H1 (cell line): ENCODE results near the gene PYY. TPM values are rescaled to one million over a fixed set of nuclear protein-coding genes. Genes with fewer than 3 reads are reported as not detected.

ENCODE experiments used
- CTCF ChIA-PET: fragments of 300-600 bp; sonication (Branson Sonifier 250); formaldehyde crosslinking; loops from one replicate; lab custom pipeline; 2021; ENCODE audit not compliant: partially characterized antibody; lab: Charles Lee
- POLR2A ChIA-PET: fragments of 300-600 bp; sonication (Branson Sonifier 250); formaldehyde crosslinking; loops from one replicate; lab custom pipeline; 2021; ENCODE audit warnings: inconsistent platforms; ENCODE audit not compliant: partially characterized antibody; lab: Charles Lee
- DNase-seq, 2 experiments: peaks; one replicate each; pipeline versions ENCODE4 v3.0.0 to v3.0.0-alpha.2; 2010 to 2022; ENCODE audit warnings: low spot score in 2 of 2, low read depth in 1 of 2, mixed read lengths in 1 of 2
- FAIRE-seq: peaks from 2 replicates; lab custom pipeline; 2011; peaks lifted over from hg19 to GRCh38; lab: Jason Lieb, UNC
- H2AFZ ChIP-seq: 2 replicates; pipeline ENCODE4 v1.8.1; 2012; ENCODE audit warnings: low read length, inconsistent platforms
- H2AK5ac ChIP-seq: 2 replicates; pipeline ENCODE4 v1.6.1; 2013; ENCODE audit warnings: low read depth, low read length
- H2BK120ac ChIP-seq: replicated peaks from 2 replicates; pipeline ENCODE3; 2013; ENCODE audit warnings: low read depth, low read length, inconsistent platforms
- H2BK12ac ChIP-seq: 2 replicates; pipeline ENCODE4 v1.6.1; 2013; ENCODE audit warnings: low read depth, low read length
- H2BK15ac ChIP-seq: 2 replicates; pipeline ENCODE4 v1.6.1; 2013; ENCODE audit warnings: low read length
- H2BK20ac ChIP-seq: 2 replicates; pipeline ENCODE4 v1.6.1; 2013; ENCODE audit warnings: low read length
- H2BK5ac ChIP-seq: 2 replicates; pipeline ENCODE4 v1.6.1; 2013; ENCODE audit warnings: low read depth, low read length
- H3K14ac ChIP-seq: 2 replicates; pipeline ENCODE4 v1.6.1; 2013; ENCODE audit warnings: inconsistent platforms; ENCODE audit not compliant: insufficient read length
- H3K18ac ChIP-seq: 2 replicates; pipeline ENCODE4 v1.6.1; 2013; ENCODE audit warnings: low read length; ENCODE audit errors: extremely low read depth
- H3K23ac ChIP-seq: 2 replicates; pipeline ENCODE4 v1.6.1; 2013; ENCODE audit warnings: inconsistent platforms; ENCODE audit not compliant: insufficient read length
- H3K23me2 ChIP-seq: 2 replicates; pipeline ENCODE4 v1.6.1; 2013; ENCODE audit warnings: low read depth, low read length
- H3K27ac ChIP-seq: 2 replicates; pipeline ENCODE4 v1.6.1; 2011; ENCODE audit warnings: low read depth, low read length, inconsistent platforms
- H3K27me3 ChIP-seq, 4 experiments: replicated peaks in 1 of 4; 1 replicate in 1 of 4; 2 replicates in 3 of 4; pipeline versions ENCODE4 v1.6.1 to v1.8.1; 2011 to 2013; ENCODE audit warnings: low read length in 3 of 4, mild to moderate bottlenecking in 3 of 4, inconsistent platforms in 2 of 4, mixed read lengths in 2 of 4, moderate library complexity in 1 of 4; ENCODE audit not compliant: control insufficient read depth in 3 of 4, insufficient read depth in 3 of 4; ENCODE audit errors: extremely low read depth in 1 of 4
- H3K36me3 ChIP-seq, 4 experiments: 2 replicates each; pipeline versions ENCODE4 v1.6.1 to v1.8.1; 2011 to 2013; ENCODE audit warnings: mild to moderate bottlenecking in 4 of 4, low read length in 3 of 4, moderate library complexity in 2 of 4, control low read depth in 1 of 4, inconsistent platforms in 1 of 4; ENCODE audit not compliant: insufficient read depth in 4 of 4, control insufficient read depth in 2 of 4
- H3K4ac ChIP-seq: replicated peaks from 2 replicates; pipeline ENCODE3; 2013; ENCODE audit warnings: low read length, low read depth, mixed read lengths, inconsistent platforms; ENCODE audit not compliant: insufficient read length
- H3K4me1 ChIP-seq, 4 experiments: replicated peaks in 1 of 4; 1 replicate in 1 of 4; 2 replicates in 3 of 4; pipeline versions ENCODE4 v1.6.1 to v1.8.1; 2011 to 2013; ENCODE audit warnings: low read length in 3 of 4, inconsistent platforms in 2 of 4, mixed read lengths in 1 of 4; ENCODE audit not compliant: insufficient read depth in 4 of 4, control insufficient read depth in 3 of 4
- H3K4me2 ChIP-seq, 2 experiments: 2 replicates each; pipeline versions ENCODE4 v1.6.1 to v1.8.1; 2011 to 2013; ENCODE audit warnings: low read depth in 2 of 2, low read length in 2 of 2, control low read depth in 1 of 2, inconsistent platforms in 1 of 2, mild to moderate bottlenecking in 1 of 2; ENCODE audit not compliant: insufficient read depth in 1 of 2
- H3K4me3 ChIP-seq, 4 experiments: fragments of 200-600, 300-600 bp in 1 of 4; sonication (generic), shearing (Covaris generic), sonication (Bioruptor Twin) in 1 of 4; 2 replicates each; pipeline versions ENCODE4 v1.5.1 to v1.8.1; 2011 to 2016; ENCODE audit warnings: low read length in 4 of 4, low read depth in 3 of 4, control low read depth in 2 of 4, inconsistent platforms in 2 of 4, mild to moderate bottlenecking in 2 of 4, mixed read lengths in 1 of 4, moderate library complexity in 1 of 4; ENCODE audit not compliant: insufficient read depth in 2 of 4; ENCODE audit errors: extremely low read depth in 1 of 4
- H3K56ac ChIP-seq: replicated peaks from 2 replicates; pipeline ENCODE3; 2013; ENCODE audit warnings: low read depth, mild to moderate bottlenecking, mixed read lengths, low read length, inconsistent platforms; ENCODE audit not compliant: insufficient read length
- H3K79me1 ChIP-seq: 2 replicates; pipeline ENCODE4 v1.6.1; 2013; ENCODE audit warnings: low read depth, low read length, control low read depth
- H3K79me2 ChIP-seq, 2 experiments: 2 replicates each; pipeline versions ENCODE4 v1.6.1 to v1.8.1; 2012 to 2013; ENCODE audit warnings: low read length in 2 of 2, mild to moderate bottlenecking in 2 of 2, inconsistent platforms in 1 of 2; ENCODE audit not compliant: insufficient read depth in 2 of 2, control insufficient read depth in 1 of 2
- H3K9ac ChIP-seq, 4 experiments: replicated peaks in 1 of 4; 1 replicate in 1 of 4; 2 replicates in 3 of 4; pipeline versions ENCODE4 v1.6.1 to v1.8.1; 2011 to 2013; ENCODE audit warnings: low read depth in 3 of 4, low read length in 3 of 4, control low read depth in 2 of 4, mild to moderate bottlenecking in 2 of 4, moderate library complexity in 2 of 4, inconsistent platforms in 1 of 4; ENCODE audit errors: extremely low read depth in 1 of 4
- H3K9me3 ChIP-seq, 2 experiments: 2 replicates each; pipeline versions ENCODE4 v1.6.1 to v1.8.1; 2012 to 2013; ENCODE audit warnings: mild to moderate bottlenecking in 2 of 2, moderate library complexity in 2 of 2, control low read depth in 1 of 2, inconsistent platforms in 1 of 2, low read depth in 1 of 2, low read length in 1 of 2, mixed read lengths in 1 of 2; ENCODE audit not compliant: insufficient read depth in 2 of 2
- H4K20me1 ChIP-seq, 2 experiments: replicated peaks in 1 of 2; 2 replicates each; pipeline versions ENCODE3 to v1.8.1; 2011 to 2013; ENCODE audit warnings: inconsistent platforms in 2 of 2, low read length in 2 of 2, mild to moderate bottlenecking in 1 of 2; ENCODE audit not compliant: insufficient read depth in 2 of 2, control insufficient read depth in 1 of 2
- H4K5ac ChIP-seq: 2 replicates; pipeline ENCODE4 v1.6.1; 2013; ENCODE audit warnings: low read length, low read depth, mixed read lengths, inconsistent platforms; ENCODE audit not compliant: insufficient read length
- H4K8ac ChIP-seq: 2 replicates; pipeline ENCODE4 v1.8.0; 2013; ENCODE audit warnings: mild to moderate bottlenecking, moderate library complexity, low read length, inconsistent platforms; ENCODE audit not compliant: insufficient read depth; ENCODE audit errors: extremely low read depth
- H4K91ac ChIP-seq: replicated peaks from 2 replicates; pipeline ENCODE3; 2013; ENCODE audit warnings: low read length, mixed read lengths, inconsistent platforms; ENCODE audit not compliant: insufficient read length
- WGBS, 2 experiments: shearing (Covaris generic) in 1 of 2; methylation state at CpG; one replicate each; pipeline versions ENCODE4 v1.1.6 to v1.1.7; 2013 to 2015; ENCODE audit warnings: low lambda C conversion rate in 2 of 2, mixed read lengths in 2 of 2, inconsistent platforms in 1 of 2, low coverage in 1 of 2, missing lambda C conversion rate in 1 of 2; ENCODE audit not compliant: insufficient replicate concordance in 2 of 2, insufficient coverage in 1 of 2, insufficient read length in 1 of 2; ENCODE audit errors: extremely low coverage in 1 of 2, missing lambda C conversion rate in 1 of 2; 5-methylcytosine and 5-hydroxymethylcytosine counted together
- polyA plus RNA-seq, 7 experiments: library from polyadenylated mRNA; depleted of rRNA in 3 of 7; stranded (reverse) in 5 of 7; unstranded in 2 of 7; fragments of >200 nt in 5 of 7; fragments of 200-250 nt in 2 of 7; gene quantifications; 1 replicate in 5 of 7; 2 replicates in 1 of 7; 4 replicates in 1 of 7; pipeline versions ENCODE4 v1.2.1 to v1.2.3, GENCODE V29; 2011 to 2013; ENCODE audit warnings: missing spikeins in 2 of 7, mixed read lengths in 2 of 7
- total RNA-seq: library from RNA; stranded (reverse); fragmentation: NEBNext Ultra II Directional; extraction: Animal tissue kit (Norgen Biotek cat#: 25700); gene quantifications from 2 replicates; pipeline ENCODE4 v1.2.1, GENCODE V29; 2021

The PYY gene
- total and polyA plus RNA-seq, 2 of the 8 experiments (the other 6 are each of a cell fraction or from before 2014, with no cell fraction given) = 0.93 to 3.4 TPM

DNA sequence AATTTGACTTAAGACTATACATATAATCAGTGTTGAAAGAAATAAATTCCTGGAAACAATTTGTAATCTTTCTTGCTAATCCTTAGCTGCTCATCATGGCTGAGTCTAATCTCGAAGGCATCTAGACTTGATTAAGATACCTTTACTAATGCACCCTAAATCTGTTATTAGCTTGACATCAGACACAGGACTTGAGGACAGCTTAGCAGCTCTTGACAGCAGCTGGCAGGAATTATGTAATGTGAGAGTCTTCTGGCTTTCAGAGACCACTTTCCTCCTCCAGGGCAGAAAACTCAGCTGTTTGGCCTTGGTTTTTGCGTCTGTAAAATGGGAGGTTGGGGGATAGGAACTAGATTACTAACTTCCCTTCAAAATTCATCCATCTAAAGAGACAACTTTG lies 39.3 kb downstream of the PYY start:
- Histone ChIP-seq H4K91ac (no peak overlapping the region), H2BK5ac (no peak overlapping the region), H3K4me3 (no peak overlapping the region), H2AK5ac (no peak overlapping the region), H3K79me2 (no peaks in the 10 kb centered on the region), H3K27me3 (peaks cover 0 to 11% (median 8%) of the 10 kb centered on the region in 4 experiments; a peak in 6 of 7 replicates), H3K27ac (no peak overlapping the region), H3K9ac (no peak overlapping the region), H3K4ac (no peak overlapping the region), H2BK20ac (no peak overlapping the region), H3K14ac (no peak overlapping the region), H4K5ac (no peak overlapping the region), H2BK120ac (no peak overlapping the region), H3K79me1 (no peaks in the 10 kb centered on the region), H2BK15ac (no peak overlapping the region), H2BK12ac (no peak overlapping the region), H3K23me2 (peaks cover 8% of the 10 kb centered on the region), H3K9me3 (no peaks in the 10 kb centered on the region), H2AFZ (no peak overlapping the region), H3K4me2 (no peak overlapping the region), H3K4me1 (peaks cover 4 to 10% (median 7%) of the 10 kb centered on the region in 4 experiments; a peak in 6 of 7 replicates), H3K23ac (no peak overlapping the region), H3K56ac (no peak overlapping the region), H4K20me1 (peaks cover 0 to 7% of the 10 kb centered on the region in 2 experiments), H3K36me3 (no peaks in the 10 kb centered on the region; a peak in 1 of 8 replicates), H4K8ac (no peak overlapping the region), H3K18ac (no peak overlapping the region)
- 90% methylated on average over 2 of the region's 2 CpGs; no CpG with 5 or more reads in 1 of the 2 experiments for WGBS, 2 experiments
- CTCF ChIA-PET = interaction anchor here (0.7 to 13.7 kb wide), 11 partner anchors 10 to 202 kb away, joined by 3 to 106 read pairs (median 3); partner anchors contain the start of gene PPY
- FAIRE-seq (no peak), DNase-seq (no peak)
- POLR2A ChIA-PET = interaction anchor here (0.5 to 1.0 kb wide), 2 partner anchors 9 to 94 kb away, joined by 3 to 4 read pairs; no protein-coding TSS in a partner anchor
